Nephron (organoid): Measurements from ENCODE around the gene RFTN1.

ENCODE experiments used
- H3K27ac Mint-ChIP-seq, 3 experiments: 2 replicates each; pipeline ENCODE4 v1.8.0; 2020; ENCODE audit warnings: mixed read lengths in 3 of 3, mild to moderate bottlenecking in 2 of 3, moderate library complexity in 1 of 3
- H3K27me3 Mint-ChIP-seq: 2 replicates; pipeline ENCODE4 v1.8.0; 2021; ENCODE audit warnings: low read depth, mild to moderate bottlenecking, moderate library complexity, mixed read lengths
- H3K36me3 Mint-ChIP-seq: 2 replicates; pipeline ENCODE4 v1.8.0; 2020; ENCODE audit warnings: low read depth, mixed read lengths
- H3K4me1 Mint-ChIP-seq: 2 replicates; pipeline ENCODE4 v1.8.0; 2020; ENCODE audit warnings: mixed read lengths
- H3K4me3 Mint-ChIP-seq, 3 experiments: 2 replicates each; pipeline ENCODE4 v1.8.0; 2020; ENCODE audit warnings: mild to moderate bottlenecking in 3 of 3, mixed read lengths in 3 of 3, moderate library complexity in 2 of 3
- H3K9me3 Mint-ChIP-seq: 2 replicates; pipeline ENCODE4 v1.8.0; 2020; ENCODE audit warnings: mixed read lengths
- TF ChIP-seq, protein P1 (sequence below), 3 experiments: fragments of 200-600 bp; sonication (generic); IDR thresholded peaks; one replicate each; pipeline ENCODE4 v1.5.0; 2021; ENCODE audit warnings: antibody characterized with exemption in 3 of 3; ENCODE audit not compliant: unreplicated experiment in 3 of 3

Gene RFTN1

DNA sequence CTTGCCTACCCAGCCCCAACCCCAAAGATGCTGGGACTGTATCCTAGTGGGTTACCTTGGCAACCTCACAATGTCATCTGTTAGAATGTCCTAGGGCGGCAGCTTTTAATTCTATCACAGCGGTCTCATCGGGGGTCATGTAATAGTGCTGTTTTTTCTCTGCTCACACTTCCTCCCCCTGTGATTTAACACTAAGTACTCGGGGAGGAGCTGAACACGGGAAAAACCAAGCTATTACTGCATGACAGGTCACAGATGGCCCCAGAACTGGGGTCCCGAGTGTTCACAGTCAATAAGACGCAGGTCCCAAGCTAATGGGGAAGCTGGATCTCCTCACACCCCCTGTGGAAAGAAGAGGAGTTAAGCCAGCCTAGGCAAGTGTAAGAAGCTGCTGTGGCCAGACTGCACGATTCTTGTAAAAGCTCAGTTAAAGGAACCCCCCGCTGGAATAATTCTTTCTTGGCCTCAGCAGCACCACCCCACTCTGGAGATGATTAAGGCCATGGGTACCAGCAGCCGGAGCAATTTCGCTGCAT is 2.5 kb upstream of the RFTN1 start:
- H3K27ac Mint-ChIP-seq, result peak overlapping the region in 2 of 3 experiments; percentile 18 to 22
- peaks cover 60% of the 10 kb centered on the region for H3K4me1 Mint-ChIP-seq
- TF ChIP-seq, protein P1, sequence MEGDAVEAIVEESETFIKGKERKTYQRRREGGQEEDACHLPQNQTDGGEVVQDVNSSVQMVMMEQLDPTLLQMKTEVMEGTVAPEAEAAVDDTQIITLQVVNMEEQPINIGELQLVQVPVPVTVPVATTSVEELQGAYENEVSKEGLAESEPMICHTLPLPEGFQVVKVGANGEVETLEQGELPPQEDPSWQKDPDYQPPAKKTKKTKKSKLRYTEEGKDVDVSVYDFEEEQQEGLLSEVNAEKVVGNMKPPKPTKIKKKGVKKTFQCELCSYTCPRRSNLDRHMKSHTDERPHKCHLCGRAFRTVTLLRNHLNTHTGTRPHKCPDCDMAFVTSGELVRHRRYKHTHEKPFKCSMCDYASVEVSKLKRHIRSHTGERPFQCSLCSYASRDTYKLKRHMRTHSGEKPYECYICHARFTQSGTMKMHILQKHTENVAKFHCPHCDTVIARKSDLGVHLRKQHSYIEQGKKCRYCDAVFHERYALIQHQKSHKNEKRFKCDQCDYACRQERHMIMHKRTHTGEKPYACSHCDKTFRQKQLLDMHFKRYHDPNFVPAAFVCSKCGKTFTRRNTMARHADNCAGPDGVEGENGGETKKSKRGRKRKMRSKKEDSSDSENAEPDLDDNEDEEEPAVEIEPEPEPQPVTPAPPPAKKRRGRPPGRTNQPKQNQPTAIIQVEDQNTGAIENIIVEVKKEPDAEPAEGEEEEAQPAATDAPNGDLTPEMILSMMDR (IDR thresholded peaks at IDR 0.05; ENCODE audit: unreplicated experiment in 3 of 3), result no peak
- peaks cover 26% of the 10 kb centered on the region for H3K27me3 Mint-ChIP-seq
- H3K36me3 Mint-ChIP-seq, result no peaks in the 10 kb centered on the region
- H3K4me3 Mint-ChIP-seq, result peak overlapping the region in 2 of 3 experiments; percentile 62 to 83
- H3K9me3 Mint-ChIP-seq, result peaks cover 2% of the 10 kb centered on the region

DNA sequence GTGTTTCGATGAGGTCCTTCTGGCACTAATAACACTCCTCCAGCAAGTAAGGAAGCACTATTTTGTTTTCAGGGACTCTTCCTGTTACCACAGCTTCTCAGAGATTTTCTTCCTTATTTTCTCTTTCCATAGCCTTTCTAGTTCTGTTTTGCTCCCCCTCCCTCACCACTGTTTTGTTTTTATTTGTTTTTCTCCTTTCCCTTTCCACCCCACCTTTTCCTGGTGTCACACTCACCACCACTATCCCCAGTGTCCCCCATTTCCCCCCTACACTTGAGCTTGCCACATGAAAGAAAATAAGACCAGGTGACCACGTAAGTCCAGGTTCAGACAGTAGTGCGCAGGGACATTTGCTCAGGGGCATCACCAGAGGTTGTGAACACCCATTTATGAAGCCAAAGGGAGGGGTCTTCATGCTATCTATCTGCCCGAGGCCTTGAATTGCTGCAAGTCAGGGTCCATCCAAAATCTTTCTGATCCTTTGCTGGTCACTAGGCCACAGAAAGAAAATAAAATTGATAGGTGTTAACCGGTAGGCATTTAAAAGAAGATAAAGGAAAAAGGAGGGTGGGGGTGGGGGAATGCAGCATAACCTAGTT is 1.4 kb upstream of the RFTN1 start:
- Mint-ChIP-seq H3K27ac (peak overlapping the region in 1 of 3 experiments; percentile 7), H3K27me3 (peaks cover 26% of the 10 kb centered on the region), H3K4me1 (peaks cover 59% of the 10 kb centered on the region), H3K36me3 (no peaks in the 10 kb centered on the region), H3K9me3 (peaks cover 2% of the 10 kb centered on the region), H3K4me3 (peak overlapping the region; percentile 83 to 93 (median 90))
- TF ChIP-seq, protein P1 (IDR thresholded peaks at IDR 0.05; ENCODE audit: unreplicated experiment in 3 of 3), result no peak

GRCh38 chr3:16514021-16514700 is 662 bp upstream of the RFTN1 start:
- Mint-ChIP-seq H3K4me3 (peak overlapping the region; percentile 83 to 93 (median 90)), H3K36me3 (no peaks in the 10 kb centered on the region), H3K9me3 (peaks cover 2% of the 10 kb centered on the region), H3K27ac (no peak overlapping the region), H3K27me3 (peaks cover 26% of the 10 kb centered on the region), H3K4me1 (peaks cover 52% of the 10 kb centered on the region)
- TF ChIP-seq, protein P1 (IDR thresholded peaks at IDR 0.05; ENCODE audit: unreplicated experiment in 3 of 3), result no peak

GRCh38 chr3:16512435-16513140 is 911 bp downstream of the RFTN1 start:
- Mint-ChIP-seq H3K27me3 (peaks cover 26% of the 10 kb centered on the region), H3K27ac (peak overlapping the region in 2 of 3 experiments; percentile 75 to 84), H3K4me1 (peaks cover 55% of the 10 kb centered on the region), H3K36me3 (no peaks in the 10 kb centered on the region), H3K4me3 (peak overlapping the region; percentile 83 to 93 (median 90)), H3K9me3 (peaks cover 2% of the 10 kb centered on the region)
- TF ChIP-seq, protein P1 (IDR thresholded peaks at IDR 0.05; ENCODE audit: unreplicated experiment in 3 of 3), result no peak

GRCh38 chr3:16511681-16512434 is 1.6 kb downstream of the RFTN1 start:
- Mint-ChIP-seq H3K4me1 (peaks cover 48% of the 10 kb centered on the region), H3K4me3 (peak overlapping the region; percentile 83 to 93 (median 90)), H3K9me3 (no peaks in the 10 kb centered on the region), H3K27ac (peak overlapping the region; percentile 51 to 84 (median 75)), H3K36me3 (no peaks in the 10 kb centered on the region), H3K27me3 (peaks cover 26% of the 10 kb centered on the region)
- TF ChIP-seq, protein P1 (IDR thresholded peaks at IDR 0.05; ENCODE audit: unreplicated experiment in 3 of 3), result no peak
